A673 (cell line): Measurements from ENCODE around the gene STK33. TPM values are rescaled to one million over a fixed set of nuclear protein-coding genes. Genes with fewer than 3 reads are reported as not detected.

Experiments
- BruUV-seq: library from RNA; stranded (reverse); fragments of 400-500 nt; replicated peaks from 2 replicates; lab custom pipeline; 2021; lab: Mats Ljungman, UMichigan
- CTCF ChIA-PET: fragments of 300-600 bp; sonication (Branson Sonifier 250); formaldehyde crosslinking; loops from one replicate; lab custom pipeline; 2022; ENCODE audit warnings: antibody characterized with exemption; lab: Charles Lee
- POLR2A ChIA-PET: fragments of 300-600 bp; sonication (Branson Sonifier 250); formaldehyde crosslinking; loops from one replicate; lab custom pipeline; 2022; ENCODE audit warnings: antibody characterized with exemption; ENCODE audit not compliant: low non-redundant PET; lab: Charles Lee
- DNase-seq: peaks from one replicate; pipeline ENCODE4 v3.0.0-alpha.2; 2015; ENCODE audit warnings: low spot score
- H3K27ac ChIP-seq: fragments of 200-600 bp; sonication (generic); 2 replicates; pipeline ENCODE4 v1.5.1; 2016; ENCODE audit warnings: mixed run types, low read depth, mild to moderate bottlenecking, mixed read lengths, antibody characterized with exemption, low read length; ENCODE audit not compliant: poor library complexity, severe bottlenecking
- H3K27me3 ChIP-seq: fragments of 200-600 bp; sonication (generic); replicated peaks from 2 replicates; pipeline ENCODE4 v1.6.1; 2017; ENCODE audit warnings: mixed run types, low read depth, mild to moderate bottlenecking, mixed read lengths, antibody characterized with exemption, low read length; ENCODE audit not compliant: insufficient read depth, poor library complexity
- H3K36me3 ChIP-seq: fragments of 200-600 bp; sonication (generic); 2 replicates; pipeline ENCODE4 v1.6.1; 2016; ENCODE audit warnings: mixed run types, mild to moderate bottlenecking, mixed read lengths, antibody characterized with exemption, low read length; ENCODE audit not compliant: insufficient read depth, poor library complexity, severe bottlenecking
- H3K4me1 ChIP-seq: fragments of 200-600 bp; sonication (generic); 2 replicates; pipeline ENCODE4 v1.6.1; 2017; ENCODE audit warnings: mixed run types, mild to moderate bottlenecking, mixed read lengths, antibody characterized with exemption, low read length; ENCODE audit not compliant: insufficient read depth, poor library complexity, severe bottlenecking
- H3K4me3 ChIP-seq: fragments of 200-600 bp; sonication (generic); 2 replicates; pipeline ENCODE4 v1.5.1; 2016; ENCODE audit warnings: low read depth, mixed run types, mild to moderate bottlenecking, mixed read lengths, low read length; ENCODE audit not compliant: poor library complexity, severe bottlenecking
- H3K9me3 ChIP-seq: fragments of 200-600 bp; sonication (generic); 2 replicates; pipeline ENCODE4 v1.6.1; 2016; ENCODE audit warnings: mixed run types, low read depth, mild to moderate bottlenecking, mixed read lengths, antibody characterized with exemption, low read length; ENCODE audit not compliant: poor library complexity, severe bottlenecking
- EZH2 ChIP-seq: fragments of 200-600 bp; sonication (generic); IDR thresholded peaks from 2 replicates; pipeline ENCODE4 v1.6.1; 2017; ENCODE audit warnings: borderline replicate concordance, low read depth, mild to moderate bottlenecking, mixed read lengths, antibody characterized with exemption, low read length; ENCODE audit not compliant: poor library complexity, severe bottlenecking
- intact Hi-C: fragments of 100-400 bp; cut with micrococcal nuclease; formaldehyde crosslinking; loops from one replicate; pipeline ENCODE4 v1.10.0; 2022; ENCODE audit not compliant: unreplicated experiment
- total RNA-seq: library from RNA; stranded (reverse); gene quantifications from 2 replicates; pipeline ENCODE4 v1.2.3, GENCODE V29; 2021
- TF ChIP-seq, protein P1 (sequence below): fragments of 300-800, 200-600 bp; sonication (generic); conservative IDR thresholded peaks from 2 replicates; pipeline ENCODE4 v1.5.1; 2017; ENCODE audit warnings: low read depth, mild to moderate bottlenecking, antibody characterized with exemption, low read length, moderate library complexity, mixed read lengths

The STK33 gene
- total RNA-seq, 1 experiment from 2014 or later = not detected

DNA sequence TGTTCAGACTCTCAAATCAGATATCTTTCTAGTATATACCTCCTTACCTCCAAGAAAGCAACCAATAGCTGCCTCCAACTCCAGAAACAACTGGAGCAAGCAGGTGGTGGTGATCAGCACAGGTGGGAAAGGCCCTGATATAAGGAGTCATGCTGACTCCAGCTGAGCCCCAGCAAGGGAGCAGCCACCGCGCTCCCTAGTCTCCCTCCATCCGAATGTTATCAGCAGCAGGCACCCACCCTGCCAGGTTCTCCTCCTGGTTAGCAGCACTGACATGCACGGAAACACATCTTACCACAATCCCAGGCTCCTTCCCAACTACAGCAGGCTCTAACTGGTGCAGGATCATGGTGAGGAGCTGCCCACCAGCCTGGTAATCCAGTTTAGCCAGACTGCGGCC is 18.5 kb upstream of the STK33 start:
- H3K27me3 ChIP-seq = no peaks in the 10 kb centered on the region
- TF ChIP-seq, protein P1, sequence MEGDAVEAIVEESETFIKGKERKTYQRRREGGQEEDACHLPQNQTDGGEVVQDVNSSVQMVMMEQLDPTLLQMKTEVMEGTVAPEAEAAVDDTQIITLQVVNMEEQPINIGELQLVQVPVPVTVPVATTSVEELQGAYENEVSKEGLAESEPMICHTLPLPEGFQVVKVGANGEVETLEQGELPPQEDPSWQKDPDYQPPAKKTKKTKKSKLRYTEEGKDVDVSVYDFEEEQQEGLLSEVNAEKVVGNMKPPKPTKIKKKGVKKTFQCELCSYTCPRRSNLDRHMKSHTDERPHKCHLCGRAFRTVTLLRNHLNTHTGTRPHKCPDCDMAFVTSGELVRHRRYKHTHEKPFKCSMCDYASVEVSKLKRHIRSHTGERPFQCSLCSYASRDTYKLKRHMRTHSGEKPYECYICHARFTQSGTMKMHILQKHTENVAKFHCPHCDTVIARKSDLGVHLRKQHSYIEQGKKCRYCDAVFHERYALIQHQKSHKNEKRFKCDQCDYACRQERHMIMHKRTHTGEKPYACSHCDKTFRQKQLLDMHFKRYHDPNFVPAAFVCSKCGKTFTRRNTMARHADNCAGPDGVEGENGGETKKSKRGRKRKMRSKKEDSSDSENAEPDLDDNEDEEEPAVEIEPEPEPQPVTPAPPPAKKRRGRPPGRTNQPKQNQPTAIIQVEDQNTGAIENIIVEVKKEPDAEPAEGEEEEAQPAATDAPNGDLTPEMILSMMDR = no peak
- no peak for TF ChIP-seq EZH2
- peaks cover 3% of the 10 kb centered on the region for H3K36me3 ChIP-seq
- BruUV-seq = no TSS peak
- H3K9me3 ChIP-seq = no peaks in the 10 kb centered on the region
- no peaks in the 10 kb centered on the region for H3K4me1 ChIP-seq
- no peak overlapping the region for H3K4me3 ChIP-seq
- CTCF ChIA-PET = no interaction called here
- H3K27ac ChIP-seq = no peak overlapping the region
- intact Hi-C loops = no loop called here
- DNase-seq = no peak
- POLR2A ChIA-PET = no interaction called here

- no peak for TF ChIP-seq EZH2
- TF ChIP-seq, protein P1 = no peak
- no peaks in the 10 kb centered on the region for H3K27me3 ChIP-seq
- no peak for DNase-seq
- H3K36me3 ChIP-seq = no peaks in the 10 kb centered on the region
- BruUV-seq = no TSS peak
- ChIA-PET POLR2A (no interaction called here), CTCF (no interaction called here)
- no peak overlapping the region for H3K27ac ChIP-seq
- no peaks in the 10 kb centered on the region for H3K9me3 ChIP-seq
- no peaks in the 10 kb centered on the region for H3K4me1 ChIP-seq
- intact Hi-C loops = no loop called here
- H3K4me3 ChIP-seq = no peak overlapping the region
Observed at GRCh38 chr11:8610532-8611116, 16.6 kb upstream of the STK33 start.

- Histone ChIP-seq H3K27ac (no peak overlapping the region), H3K4me3 (no peak overlapping the region), H3K36me3 (no peaks in the 10 kb centered on the region), H3K4me1 (no peaks in the 10 kb centered on the region), H3K9me3 (no peaks in the 10 kb centered on the region), H3K27me3 (no peaks in the 10 kb centered on the region)
- intact Hi-C loops = no loop called here
- POLR2A ChIA-PET = no interaction called here
- CTCF ChIA-PET = no interaction called here
- no peak for DNase-seq
- TF ChIP-seq, protein P1 = no peak
- no peak for TF ChIP-seq EZH2
- BruUV-seq = no TSS peak
Observed at GRCh38 chr11:8608652-8609051, 14.6 kb upstream of the STK33 start.
